ENCODE results near the gene MYO15B.

MYO15B gene

GRCh38 chr17:75558666-75559530, 28.7 kb upstream of the MYO15B start:
- Histone ChIP-seq H3K36me3 (ENCODE audit: control insufficient read depth, insufficient read depth, low read length) (peaks cover 10% of the 10 kb centered on the region; the same call in 1 of the 2 replicates), H3K27ac (ENCODE audit: low read length) (no peak overlapping the region), H3K27me3 (ENCODE audit: control insufficient read depth, insufficient read depth, low read length) (no peaks in the 10 kb centered on the region), H3K4me3 (ENCODE audit: low read length) (no peak overlapping the region), H3K4me1 (ENCODE audit: control insufficient read depth, insufficient read depth, low read length) (no peaks in the 10 kb centered on the region), H3K9me3 (ENCODE audit: control insufficient read depth, insufficient read depth, low read length) (no peaks in the 10 kb centered on the region)
- DNase-seq (ENCODE audit: low read depth, low spot score): no peak
- no CpG with 5 or more reads among the region's 38 CpGs for WGBS (ENCODE audit: insufficient coverage, insufficient read length)

- no peak for DNase-seq (ENCODE audit: low read depth, low spot score)
These were observed 27.6 kb upstream of the MYO15B start for GRCh38 chr17:75559958-75560533.

GRCh38 chr17:75561927-75562603, 25.5 kb upstream of the MYO15B start:
- H3K9me3 ChIP-seq (ENCODE audit: control insufficient read depth, insufficient read depth, low read length): no peaks in the 10 kb centered on the region
- H3K4me1 ChIP-seq (ENCODE audit: control insufficient read depth, insufficient read depth, low read length): no peaks in the 10 kb centered on the region
- no peaks in the 10 kb centered on the region for H3K27me3 ChIP-seq (ENCODE audit: control insufficient read depth, insufficient read depth, low read length)
- H3K27ac ChIP-seq (ENCODE audit: low read length): no peak overlapping the region
- peaks cover 17% of the 10 kb centered on the region; the same call in 1 of the 2 replicates for H3K36me3 ChIP-seq (ENCODE audit: control insufficient read depth, insufficient read depth, low read length)
- WGBS (ENCODE audit: insufficient coverage, insufficient read length): no CpG with 5 or more reads among the region's 5 CpGs
- H3K4me3 ChIP-seq (ENCODE audit: low read length): no peak overlapping the region
- DNase-seq (ENCODE audit: low read depth, low spot score): no peak

More at GRCh38 chr17:75559958-75560533, 27.6 kb upstream of the MYO15B start:
- Histone ChIP-seq H3K27ac (ENCODE audit: low read length) (no peak overlapping the region), H3K4me1 (ENCODE audit: control insufficient read depth, insufficient read depth, low read length) (no peaks in the 10 kb centered on the region), H3K9me3 (ENCODE audit: control insufficient read depth, insufficient read depth, low read length) (no peaks in the 10 kb centered on the region), H3K36me3 (ENCODE audit: control insufficient read depth, insufficient read depth, low read length) (peaks cover 15% of the 10 kb centered on the region; the same call in 1 of the 2 replicates), H3K4me3 (ENCODE audit: low read length) (no peak overlapping the region), H3K27me3 (ENCODE audit: control insufficient read depth, insufficient read depth, low read length) (no peaks in the 10 kb centered on the region)
- WGBS (ENCODE audit: insufficient coverage, insufficient read length): no CpG with 5 or more reads among the region's 9 CpGs

- Histone ChIP-seq H3K27me3 (ENCODE audit: control insufficient read depth, insufficient read depth, low read length) (no peaks in the 10 kb centered on the region), H3K4me3 (ENCODE audit: low read length) (no peak overlapping the region), H3K9me3 (ENCODE audit: control insufficient read depth, insufficient read depth, low read length) (no peaks in the 10 kb centered on the region), H3K27ac (ENCODE audit: low read length) (no peak overlapping the region), H3K4me1 (ENCODE audit: control insufficient read depth, insufficient read depth, low read length) (no peaks in the 10 kb centered on the region), H3K36me3 (ENCODE audit: control insufficient read depth, insufficient read depth, low read length) (peaks cover 17% of the 10 kb centered on the region; the same call in 1 of the 2 replicates)
- WGBS (ENCODE audit: insufficient coverage, insufficient read length): no CpG with 5 or more reads among the region's 28 CpGs
- no peak for DNase-seq (ENCODE audit: low read depth, low spot score)
These were observed 24.4 kb upstream of the MYO15B start for GRCh38 chr17:75563063-75563758.

GRCh38 chr17:75564195-75564594, 23.4 kb upstream of the MYO15B start:
- H3K27ac ChIP-seq (ENCODE audit: low read length): no peak overlapping the region

GRCh38 chr17:75565066-75565465, 22.5 kb upstream of the MYO15B start:
- H3K27ac ChIP-seq (ENCODE audit: low read length): no peak overlapping the region

More at GRCh38 chr17:75564195-75564594, 23.4 kb upstream of the MYO15B start:
- no peak overlapping the region for H3K4me3 ChIP-seq (ENCODE audit: low read length)
- H3K4me1 ChIP-seq (ENCODE audit: control insufficient read depth, insufficient read depth, low read length): no peaks in the 10 kb centered on the region
- WGBS (ENCODE audit: insufficient coverage, insufficient read length): no CpG with 5 or more reads among the region's 11 CpGs
- H3K36me3 ChIP-seq (ENCODE audit: control insufficient read depth, insufficient read depth, low read length): peaks cover 15% of the 10 kb centered on the region; the same call in 1 of the 2 replicates
- DNase-seq (ENCODE audit: low read depth, low spot score): no peak
- no peaks in the 10 kb centered on the region for H3K27me3 ChIP-seq (ENCODE audit: control insufficient read depth, insufficient read depth, low read length)
- no peaks in the 10 kb centered on the region for H3K9me3 ChIP-seq (ENCODE audit: control insufficient read depth, insufficient read depth, low read length)

GRCh38 chr17:75565618-75566017, 22.0 kb upstream of the MYO15B start:
- Histone ChIP-seq H3K27me3 (ENCODE audit: control insufficient read depth, insufficient read depth, low read length) (no peaks in the 10 kb centered on the region), H3K4me1 (ENCODE audit: control insufficient read depth, insufficient read depth, low read length) (no peaks in the 10 kb centered on the region), H3K4me3 (ENCODE audit: low read length) (no peak overlapping the region), H3K27ac (ENCODE audit: low read length) (no peak overlapping the region), H3K9me3 (ENCODE audit: control insufficient read depth, insufficient read depth, low read length) (no peaks in the 10 kb centered on the region), H3K36me3 (ENCODE audit: control insufficient read depth, insufficient read depth, low read length) (peaks cover 13% of the 10 kb centered on the region; the same call in 1 of the 2 replicates)
- DNase-seq (ENCODE audit: low read depth, low spot score): no peak
- WGBS (ENCODE audit: insufficient coverage, insufficient read length): no CpG with 5 or more reads among the region's 6 CpGs

More at GRCh38 chr17:75565066-75565465, 22.5 kb upstream of the MYO15B start:
- Histone ChIP-seq H3K36me3 (ENCODE audit: control insufficient read depth, insufficient read depth, low read length) (peaks cover 13% of the 10 kb centered on the region; the same call in 1 of the 2 replicates), H3K4me1 (ENCODE audit: control insufficient read depth, insufficient read depth, low read length) (no peaks in the 10 kb centered on the region), H3K9me3 (ENCODE audit: control insufficient read depth, insufficient read depth, low read length) (no peaks in the 10 kb centered on the region), H3K27me3 (ENCODE audit: control insufficient read depth, insufficient read depth, low read length) (no peaks in the 10 kb centered on the region), H3K4me3 (ENCODE audit: low read length) (no peak overlapping the region)
- DNase-seq (ENCODE audit: low read depth, low spot score): no peak
- WGBS (ENCODE audit: insufficient coverage, insufficient read length): no CpG with 5 or more reads among the region's 7 CpGs

GRCh38 chr17:75566416-75566815, 21.2 kb upstream of the MYO15B start:
- no peak for DNase-seq (ENCODE audit: low read depth, low spot score)
- Histone ChIP-seq H3K27me3 (ENCODE audit: control insufficient read depth, insufficient read depth, low read length) (no peaks in the 10 kb centered on the region), H3K4me1 (ENCODE audit: control insufficient read depth, insufficient read depth, low read length) (no peaks in the 10 kb centered on the region), H3K27ac (ENCODE audit: low read length) (no peak overlapping the region), H3K4me3 (ENCODE audit: low read length) (no peak overlapping the region), H3K9me3 (ENCODE audit: control insufficient read depth, insufficient read depth, low read length) (no peaks in the 10 kb centered on the region), H3K36me3 (ENCODE audit: control insufficient read depth, insufficient read depth, low read length) (peaks cover 13% of the 10 kb centered on the region; the same call in 1 of the 2 replicates)
- WGBS (ENCODE audit: insufficient coverage, insufficient read length): no CpG with 5 or more reads among the region's 6 CpGs

- WGBS (ENCODE audit: insufficient coverage, insufficient read length): no CpG with 5 or more reads among the region's 5 CpGs
- no peak overlapping the region for H3K27ac ChIP-seq (ENCODE audit: low read length)
- H3K36me3 ChIP-seq (ENCODE audit: control insufficient read depth, insufficient read depth, low read length): peaks cover 13% of the 10 kb centered on the region; the same call in 1 of the 2 replicates
- no peak for DNase-seq (ENCODE audit: low read depth, low spot score)
- no peaks in the 10 kb centered on the region for H3K9me3 ChIP-seq (ENCODE audit: control insufficient read depth, insufficient read depth, low read length)
- no peaks in the 10 kb centered on the region for H3K4me1 ChIP-seq (ENCODE audit: control insufficient read depth, insufficient read depth, low read length)
- no peaks in the 10 kb centered on the region for H3K27me3 ChIP-seq (ENCODE audit: control insufficient read depth, insufficient read depth, low read length)
- H3K4me3 ChIP-seq (ENCODE audit: low read length): no peak overlapping the region
These were observed 20.8 kb upstream of the MYO15B start for GRCh38 chr17:75566834-75567233.

Measured in iPS DF 6.9 (cell line).